ENCODE results near the gene PRKAG2.

PRKAG2 gene

GRCh38 chr7:151769188-151769821 lies 107.6 kb downstream of the PRKAG2 start:
- peak; percentile 12 for DNase-seq (ENCODE audit: low read depth, low spot score)

GRCh38 chr7:151768805-151769187 lies 108.1 kb downstream of the PRKAG2 start:
- no peak for DNase-seq (ENCODE audit: low read depth, low spot score)

DNA sequence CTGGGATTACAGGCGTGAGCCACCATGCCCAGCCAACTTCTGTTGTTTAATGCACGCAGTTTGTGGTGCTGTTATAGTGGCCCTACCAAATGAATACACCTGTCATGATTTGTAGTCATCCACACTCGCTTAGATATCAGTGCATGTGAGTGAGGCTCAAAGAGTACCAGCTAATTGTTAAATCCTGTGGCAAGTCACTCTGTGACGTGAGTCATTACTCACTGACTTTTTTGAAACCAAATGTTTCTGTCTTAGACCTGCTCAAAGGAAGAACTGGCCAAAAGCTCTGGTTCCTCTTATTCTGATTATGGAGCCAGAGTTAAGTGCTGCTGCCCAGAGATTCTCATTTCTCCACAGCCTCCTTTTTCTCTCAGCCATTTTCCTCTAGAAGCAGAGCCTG lies 109.4 kb downstream of the PRKAG2 start:
- no peak for DNase-seq (ENCODE audit: low read depth, low spot score)

- no peak for DNase-seq (ENCODE audit: low read depth, low spot score)
These were observed 112.6 kb downstream of the PRKAG2 start for GRCh38 chr7:151764056-151764920.

- DNase-seq (ENCODE audit: low read depth, low spot score), result no peak
These were observed 113.4 kb downstream of the PRKAG2 start for GRCh38 chr7:151763420-151763984.

DNA sequence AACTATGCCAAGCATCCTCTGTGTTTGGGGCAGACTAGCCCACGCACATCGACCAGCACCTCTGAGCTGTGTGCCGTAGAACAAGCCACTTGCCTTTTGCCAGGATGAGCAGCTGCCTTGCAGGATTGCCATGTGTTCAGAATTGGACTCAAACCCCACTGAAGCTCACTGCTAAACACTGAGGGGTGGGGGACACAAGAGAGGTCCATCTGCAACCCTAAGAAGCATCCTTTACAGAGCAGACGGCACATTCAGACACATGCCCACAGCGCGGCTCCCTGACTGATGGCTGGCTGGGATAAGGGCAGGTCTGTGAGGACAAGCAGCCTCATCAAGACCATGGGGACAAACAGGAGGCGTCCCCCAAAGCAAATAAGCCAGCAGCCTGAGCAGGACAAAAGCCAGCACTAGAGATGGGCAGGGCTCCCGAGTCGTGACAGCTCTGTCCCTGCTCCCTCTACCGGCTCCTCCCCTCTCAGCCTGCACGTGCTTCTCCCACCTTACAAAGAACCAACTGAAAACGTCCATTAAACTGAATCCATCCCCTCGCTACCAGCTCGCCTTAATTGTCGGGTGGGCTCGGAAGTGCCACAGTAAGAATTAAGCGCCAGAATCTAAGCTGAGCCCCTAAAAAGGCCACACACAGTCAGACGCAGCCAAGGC lies 114.2 kb downstream of the PRKAG2 start:
- DNase-seq (ENCODE audit: low read depth, low spot score), result no peak

DNA sequence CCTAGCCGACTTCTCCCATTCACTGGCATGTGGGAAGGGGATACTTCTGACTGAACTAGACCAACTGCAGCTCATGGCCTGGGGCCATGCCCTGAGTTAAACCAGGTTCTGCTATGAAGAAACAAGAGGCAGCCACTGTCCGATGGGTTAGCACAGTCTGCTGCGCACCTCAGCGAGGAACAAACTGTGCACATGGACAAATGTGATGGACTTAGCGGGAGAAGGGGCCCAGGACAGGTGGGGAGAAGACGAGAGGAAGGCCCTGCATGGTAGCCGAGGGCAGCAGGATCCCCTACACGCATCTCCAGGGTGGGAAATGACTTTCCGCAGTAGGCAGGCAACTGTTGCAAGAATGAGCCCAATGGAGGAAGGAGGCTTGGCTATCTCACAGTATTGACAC lies 115.0 kb downstream of the PRKAG2 start:
- DNase-seq (ENCODE audit: low read depth, low spot score), result no peak

GRCh38 chr7:151761231-151761630 lies 115.7 kb downstream of the PRKAG2 start:
- no peak for DNase-seq (ENCODE audit: low read depth, low spot score)

DNA sequence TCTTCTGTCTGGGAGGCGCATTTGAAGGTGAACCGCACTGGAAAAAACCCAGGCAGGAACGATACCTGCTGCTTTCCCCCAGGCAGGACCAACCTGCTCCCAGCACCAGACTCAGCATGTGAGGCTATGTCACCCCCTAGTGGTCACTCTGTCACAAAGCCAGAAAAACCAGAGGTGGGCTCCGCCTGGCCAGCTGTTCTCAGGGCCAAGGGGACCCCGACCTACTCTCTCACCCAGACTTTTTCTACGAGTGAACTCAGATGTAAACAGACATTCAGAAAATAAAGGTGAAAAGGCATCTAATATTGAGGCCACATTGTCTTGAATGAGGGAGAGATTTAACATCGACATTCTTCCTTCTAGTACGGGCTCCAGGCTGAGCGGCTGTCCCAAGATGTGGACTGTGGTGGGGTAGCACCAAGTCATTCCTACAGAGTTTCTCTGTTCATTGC lies 117.3 kb downstream of the PRKAG2 start:
- peak; percentile 41 for DNase-seq (ENCODE audit: low read depth, low spot score)

GRCh38 chr7:151758622-151759540 lies 118.0 kb downstream of the PRKAG2 start:
- no peak for DNase-seq (ENCODE audit: low read depth, low spot score)

DNA sequence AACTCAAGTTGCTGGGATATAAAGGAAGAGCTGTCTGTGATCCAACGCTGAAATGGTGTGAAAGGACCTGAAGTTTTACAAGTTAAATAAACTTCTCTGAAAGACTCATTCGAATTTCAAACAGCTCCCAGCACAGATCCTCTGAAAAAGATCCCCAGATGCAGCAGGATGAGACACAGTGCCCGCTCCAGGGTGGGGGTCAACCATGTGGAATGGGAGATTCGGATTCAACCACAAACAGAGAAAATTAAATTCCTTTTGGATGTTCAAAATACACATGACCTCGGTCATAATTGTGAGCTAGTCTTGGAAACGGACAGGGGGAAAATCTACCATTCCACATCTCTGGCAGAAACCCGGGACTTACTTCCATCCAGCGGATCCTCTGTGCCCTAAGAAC lies 119.6 kb downstream of the PRKAG2 start:
- DNase-seq (ENCODE audit: low read depth, low spot score), result no peak

DNA sequence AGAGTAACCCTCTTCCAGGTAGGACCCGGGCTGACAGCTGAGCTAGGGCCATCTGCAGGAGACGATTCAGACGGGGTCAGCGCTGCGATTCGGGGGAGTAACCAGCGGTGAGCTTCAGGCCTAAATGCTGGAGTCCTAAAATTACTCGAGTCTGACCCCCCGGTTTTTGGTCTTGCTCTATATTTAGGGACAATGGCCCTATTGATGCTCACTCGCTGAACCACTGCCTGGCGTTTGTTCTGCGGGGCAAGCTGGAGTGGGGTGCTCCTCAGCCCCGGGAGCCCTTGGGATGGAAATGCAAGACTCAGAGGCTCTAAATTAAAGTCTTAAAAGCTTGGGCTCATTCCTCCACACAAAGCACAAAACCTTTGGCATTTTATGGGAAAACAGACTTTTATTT lies 120.0 kb downstream of the PRKAG2 start:
- DNase-seq (ENCODE audit: low read depth, low spot score), result no peak

- peak; percentile 24 for DNase-seq (ENCODE audit: low read depth, low spot score)
These were observed 120.7 kb downstream of the PRKAG2 start for GRCh38 chr7:151756076-151756731.

GRCh38 chr7:151755131-151755801 lies 121.6 kb downstream of the PRKAG2 start:
- DNase-seq (ENCODE audit: low read depth, low spot score), result no peak

- DNase-seq (ENCODE audit: low read depth, low spot score), result no peak
These were observed 122.2 kb downstream of the PRKAG2 start for GRCh38 chr7:151754688-151755130.

DNA sequence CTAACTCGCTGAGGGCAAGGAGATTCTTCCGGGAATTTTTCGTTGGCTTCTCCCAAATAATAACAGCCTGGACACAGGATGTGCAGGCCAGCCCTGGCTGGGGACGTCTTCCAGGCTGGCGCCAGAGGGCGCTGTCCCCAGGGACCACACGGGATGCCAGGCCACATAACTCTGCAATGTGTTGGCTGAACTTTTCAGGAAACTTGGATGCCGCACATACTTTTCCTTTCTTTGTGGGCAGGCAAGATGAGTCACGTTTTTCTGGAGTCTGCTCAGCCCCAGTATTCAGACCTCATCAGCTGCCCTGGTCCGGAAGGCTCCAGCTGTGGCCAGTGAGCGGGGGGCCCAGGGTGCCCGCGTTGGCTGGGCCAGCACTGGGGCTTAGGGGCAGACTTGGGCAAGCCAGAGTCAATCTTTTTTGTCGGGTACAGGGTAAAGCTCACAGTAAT lies 122.7 kb downstream of the PRKAG2 start:
- no peak for DNase-seq (ENCODE audit: low read depth, low spot score)

- DNase-seq (ENCODE audit: low read depth, low spot score), result no peak
These were observed 123.9 kb downstream of the PRKAG2 start for GRCh38 chr7:151752816-151753595.

DNA sequence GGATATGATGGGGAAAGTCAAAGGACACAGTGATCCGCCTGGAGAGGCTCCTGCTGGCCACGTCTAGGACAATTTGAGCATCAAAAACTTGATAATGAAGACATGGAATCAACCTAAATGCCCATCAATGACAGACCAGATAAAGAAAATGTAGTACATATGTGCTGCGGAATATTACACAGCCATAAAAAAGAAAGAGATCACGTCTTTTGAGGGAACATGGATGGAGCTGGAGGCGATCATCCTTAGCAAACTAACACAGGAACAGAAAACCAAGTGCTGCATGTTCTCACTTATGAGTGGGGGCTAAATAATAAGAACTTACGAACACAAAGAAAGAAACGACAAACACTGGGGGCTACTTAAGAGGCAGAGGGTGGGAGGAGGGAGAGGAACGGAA lies 124.9 kb downstream of the PRKAG2 start:
- DNase-seq (ENCODE audit: low read depth, low spot score), result no peak

GRCh38 chr7:151748733-151749132 lies 128.2 kb downstream of the PRKAG2 start:
- no peak for DNase-seq (ENCODE audit: low read depth, low spot score)
